K562 (cell line): ENCODE data around the gene SART3. TPM values are rescaled to one million over a fixed set of nuclear protein-coding genes. Genes with fewer than 3 reads are reported as not detected.

Experiments used
- ATAC-seq: fragments of 200-7000 bp; cut with Tn5 transposase; 3 replicates; pipeline ENCODE4 v1.9.1; 2020; ENCODE audit warnings: moderate library complexity
- BruUV-seq: library from RNA; stranded (reverse); fragments of 400-500 nt; replicated peaks from 2 replicates; lab custom pipeline; 2021; lab: Mats Ljungman, UMichigan
- CTCF ChIA-PET: fragments of 300-600 bp; formaldehyde crosslinking; extraction: SDS; loops from one replicate; lab custom pipeline; 2021; ENCODE audit warnings: low intra/inter-chr PET ratio; lab: Yijun Ruan, JAX
- POLR2A ChIA-PET: fragments of 300-600, 350-650 bp; sonication (Branson Sonifier 250); formaldehyde crosslinking; extraction: SDS; loops from one replicate; lab custom pipeline; 2021; ENCODE audit warnings: antibody characterized with exemption, inconsistent platforms; lab: Yijun Ruan, JAX
- DNase-seq, 4 experiments: peaks; one replicate each; pipeline versions ENCODE4 v3.0.0 to v3.0.0-alpha.2; 2011 to 2018; ENCODE audit warnings: low spot score in 3 of 4, mixed read lengths in 3 of 4; ENCODE audit errors: extremely low read depth in 1 of 4
- FAIRE-seq: peaks from 2 replicates; lab custom pipeline; 2011; peaks lifted over from hg19 to GRCh38; lab: Jason Lieb, UNC
- H2AFZ ChIP-seq: 2 replicates; pipeline ENCODE4 v1.6.0; 2011; ENCODE audit warnings: low read depth, low read length, control low read depth, inconsistent platforms
- H3K27ac ChIP-seq: fragments of 200-600 bp; 3 replicates; pipeline ENCODE4 v1.8.0; 2011; ENCODE audit warnings: low read depth, mild to moderate bottlenecking, control low read depth, inconsistent platforms, low read length, moderate library complexity, mixed read lengths; ENCODE audit errors: extremely low read depth
- H3K27me3 ChIP-seq, 2 experiments: fragments of 300-600 bp in 1 of 2; 2 replicates in 1 of 2; 3 replicates in 1 of 2; pipeline versions ENCODE4 v1.6.0 to v1.8.0; 2011; ENCODE audit warnings: inconsistent platforms in 2 of 2, low read length in 2 of 2, mild to moderate bottlenecking in 1 of 2, mixed read lengths in 1 of 2, moderate library complexity in 1 of 2; ENCODE audit not compliant: control insufficient read depth in 2 of 2, insufficient read depth in 2 of 2
- H3K36me3 ChIP-seq: fragments of 300-600 bp; 3 replicates; pipeline ENCODE4 v1.8.0; 2011; ENCODE audit warnings: mild to moderate bottlenecking, low read length, inconsistent platforms; ENCODE audit not compliant: control insufficient read depth, insufficient read depth
- H3K4me1 ChIP-seq, 2 experiments: fragments of 200-600 bp in 1 of 2; replicated peaks in 1 of 2; 2 replicates in 1 of 2; 3 replicates in 1 of 2; pipeline versions ENCODE4 v1.5.1 to v1.8.0; 2011; ENCODE audit warnings: inconsistent platforms in 2 of 2, low read length in 2 of 2, mild to moderate bottlenecking in 1 of 2, mixed read lengths in 1 of 2, moderate library complexity in 1 of 2; ENCODE audit not compliant: control insufficient read depth in 2 of 2, insufficient read depth in 2 of 2
- H3K4me2 ChIP-seq: 2 replicates; pipeline ENCODE4 v1.6.1; 2011; ENCODE audit warnings: low read length, control low read depth, inconsistent platforms, mixed read lengths; ENCODE audit not compliant: insufficient read depth
- H3K4me3 ChIP-seq: fragments of 200-600 bp; sonication (generic), shearing (Covaris generic); 2 replicates; pipeline ENCODE4 v1.5.1; 2016; ENCODE audit warnings: control low read depth, inconsistent platforms
- H3K79me2 ChIP-seq: fragments of 200-600 bp; 3 replicates; pipeline ENCODE4 v1.8.0; 2011; ENCODE audit warnings: low read length, inconsistent platforms; ENCODE audit not compliant: control insufficient read depth, insufficient read depth
- H3K9ac ChIP-seq, 2 experiments: 2 replicates each; pipeline versions ENCODE4 v1.6.0 to v1.6.1; 2011; ENCODE audit warnings: low read depth in 2 of 2, low read length in 2 of 2, control low read depth in 1 of 2, inconsistent platforms in 1 of 2, mild to moderate bottlenecking in 1 of 2, mixed read lengths in 1 of 2; ENCODE audit not compliant: insufficient read depth in 1 of 2
- H3K9me1 ChIP-seq: one replicate; pipeline ENCODE4 v1.6.0; 2011; ENCODE audit warnings: inconsistent platforms, mild to moderate bottlenecking, low read length, moderate library complexity; ENCODE audit not compliant: control insufficient read depth, insufficient read depth
- H3K9me3 ChIP-seq: replicated peaks from 2 replicates; pipeline ENCODE4 v1.5.1; 2011; ENCODE audit warnings: low read depth, low read length, inconsistent platforms; ENCODE audit not compliant: control insufficient read depth, insufficient read depth
- H4K20me1 ChIP-seq: replicated peaks from 2 replicates; pipeline ENCODE4 v1.6.1; 2011; ENCODE audit warnings: low read length, inconsistent platforms, mixed read lengths; ENCODE audit not compliant: control insufficient read depth, insufficient read depth
- MAFK ChIP-seq: IDR thresholded peaks from 2 replicates; pipeline ENCODE4 v1.6.1; 2011; ENCODE audit warnings: low read length, improper control_type of control experiment
- ZFP91 ChIP-seq: sonication (generic); formaldehyde crosslinking; IDR thresholded peaks from 2 replicates; pipeline ENCODE4 v1.8.0; 2022; ENCODE audit warnings: mild to moderate bottlenecking, missing genetic modification reagents
- WGBS: fragments of 100-300 bp; shearing (Covaris generic); methylation state at CpG from one replicate; pipeline ENCODE4 v1.1.6; 2016; ENCODE audit warnings: low coverage, mixed read lengths; ENCODE audit not compliant: insufficient coverage; ENCODE audit errors: missing lambda C conversion rate; 5-methylcytosine and 5-hydroxymethylcytosine counted together
- in situ Hi-C: fragments of 300-500 bp; cut with MboI; formaldehyde crosslinking; loops from 4 replicates; pipeline ENCODE4 v1.15.0; 2018; ENCODE audit warnings: inconsistent platforms, mixed read lengths
- intact Hi-C: fragments of 100-400 bp; cut with micrococcal nuclease; formaldehyde crosslinking; loops from 2 replicates; pipeline ENCODE4 v1.14.2; 2022
- polyA plus RNA-seq, 8 experiments: library from polyadenylated mRNA; depleted of rRNA in 4 of 8; stranded (reverse) in 5 of 8; unstranded in 3 of 8; fragments of >200 nt; fragmentation: Nextera tagmentation in 2 of 8; fragmentation: Illumina TruSeq in 1 of 8; extraction: Ambion mirVana in 2 of 8; extraction: Trizol in 1 of 8; gene quantifications; 2 replicates each; pipeline versions ENCODE4 v1.2.1 to v1.2.3, GENCODE V29; 2011 to 2014; ENCODE audit warnings: inconsistent platforms in 1 of 8, missing spikeins in 1 of 8
- total RNA-seq, 7 experiments: library from RNA; depleted of rRNA in 6 of 7; stranded (reverse); fragments of >200 nt in 6 of 7; fragmentation: Illumina TruSeq in 2 of 7; extraction: Trizol in 2 of 7; gene quantifications; 2 replicates each; pipeline versions ENCODE4 v1.2.1 to v1.2.3, GENCODE V29; 2011 to 2021; ENCODE audit warnings: low replicate concordance in 1 of 7

The SART3 gene
- total and polyA plus RNA-seq, 9 of the 15 experiments (the other 6 are each of a cell fraction or from before 2014, with no cell fraction given) = 8.9 to 167 (median 56.7) TPM

- Histone ChIP-seq H3K9me3 (no peaks in the 10 kb centered on the region), H3K27me3 (peaks cover 0 to 5% of the 10 kb centered on the region in 2 experiments; a peak in 1 of 5 replicates), H3K79me2 (no peaks in the 10 kb centered on the region), H3K9me1 (peaks cover 6% of the 10 kb centered on the region), H3K4me3 (no peak overlapping the region), H4K20me1 (peaks cover 6% of the 10 kb centered on the region; the same call in 1 of the 2 replicates), H3K4me1 (peaks cover 0 to 28% of the 10 kb centered on the region in 2 experiments; a peak in 3 of 5 replicates), H3K27ac (no peak overlapping the region), H3K36me3 (no peaks in the 10 kb centered on the region), H3K9ac (peak overlapping the region in 1 of 2 experiments; percentile 64; a peak in 1 of 4 replicates), H2AFZ (no peak overlapping the region), H3K4me2 (no peak overlapping the region)
- DNase-seq (no peak), ATAC-seq (no peak), FAIRE-seq (no peak)
- ChIA-PET POLR2A (interaction anchor here (0.6 to 1.1 kb wide), 4 partner anchors 9 to 1297 kb away, joined by 3 to 6 read pairs (median 4); partner anchors contain the start of gene SART3), CTCF (no interaction called here)
- in situ Hi-C loops (no loop called here), intact Hi-C loops (no loop called here)
- BruUV-seq = no TSS peak
- 46% methylated on average over 16 of the region's 17 CpGs for WGBS
- TF ChIP-seq MAFK (no peak), ZFP91 (CRISPR knock-in tag) (0 out of 2 replicates have a peak, but pooled peaks have one; percentile 53)
Observed at GRCh38 chr12:108595711-108596647, 35.0 kb upstream of the SART3 start.
